IMR-90 (cell line): Measurements from ENCODE around the gene VSIG4. TPM values are rescaled to one million over a fixed set of nuclear protein-coding genes. Genes with fewer than 3 reads are reported as not detected.

Source experiments
- ATAC-seq: fragments of 200-7000 bp; cut with Tn5 transposase; 2 replicates; pipeline ENCODE4 v1.9.1; 2020; ENCODE audit warnings: low read depth, mild to moderate bottlenecking, moderate library complexity
- BruUV-seq: library from RNA; stranded (reverse); fragments of 400-500 nt; replicated peaks from 2 replicates; lab custom pipeline; 2021; lab: Mats Ljungman, UMichigan
- CTCF ChIA-PET: fragments of 300-600 bp; formaldehyde crosslinking; extraction: SDS; loops from one replicate; lab custom pipeline; 2021; ENCODE audit warnings: antibody characterized with exemption; lab: Yijun Ruan, JAX
- POLR2A ChIA-PET: fragments of 300-600 bp; sonication (Branson Sonifier 250); formaldehyde crosslinking; loops from one replicate; lab custom pipeline; 2022; ENCODE audit warnings: antibody characterized with exemption; ENCODE audit not compliant: unreplicated experiment; lab: Charles Lee
- DNase-seq: peaks from one replicate; pipeline ENCODE4 v3.0.0; 2013
- H2AFZ ChIP-seq: replicated peaks from 2 replicates; pipeline ENCODE3; 2013; ENCODE audit warnings: low read length, mild to moderate bottlenecking; ENCODE audit not compliant: poor library complexity
- H2AK5ac ChIP-seq: 2 replicates; pipeline ENCODE4 v1.6.1; 2013; ENCODE audit warnings: low read depth, low read length, inconsistent platforms
- H2AK9ac ChIP-seq: replicated peaks from 2 replicates; pipeline ENCODE3; 2013; ENCODE audit warnings: mild to moderate bottlenecking, low read depth, low read length, moderate library complexity; ENCODE audit not compliant: poor library complexity
- H2BK120ac ChIP-seq: 2 replicates; pipeline ENCODE4 v1.6.1; 2013; ENCODE audit warnings: low read depth, low read length, inconsistent platforms
- H2BK15ac ChIP-seq: 3 replicates; pipeline ENCODE4 v1.6.1; 2013; ENCODE audit warnings: low read depth, low read length, inconsistent platforms
- H2BK20ac ChIP-seq: 2 replicates; pipeline ENCODE4 v1.6.1; 2013; ENCODE audit warnings: low read depth, mild to moderate bottlenecking, inconsistent platforms, low read length, moderate library complexity
- H2BK5ac ChIP-seq: 2 replicates; pipeline ENCODE4 v1.6.1; 2013; ENCODE audit warnings: mild to moderate bottlenecking, low read depth, low read length, inconsistent platforms; ENCODE audit not compliant: poor library complexity, severe bottlenecking
- H3K14ac ChIP-seq: replicated peaks from 2 replicates; pipeline ENCODE4 v1.6.1; 2013; ENCODE audit warnings: low read depth, low read length, inconsistent platforms
- H3K18ac ChIP-seq: 2 replicates; pipeline ENCODE4 v1.6.1; 2013; ENCODE audit warnings: low read depth, low read length, control low read depth
- H3K23ac ChIP-seq: 2 replicates; pipeline ENCODE4 v1.6.1; 2013; ENCODE audit warnings: low read depth, low read length, inconsistent platforms
- H3K27ac ChIP-seq: 2 replicates; pipeline ENCODE4 v1.5.1; 2013; ENCODE audit warnings: mild to moderate bottlenecking, control low read depth, low read length; ENCODE audit not compliant: insufficient read depth
- H3K27me3 ChIP-seq: 2 replicates; pipeline ENCODE4 v1.6.1; 2013; ENCODE audit warnings: low read length; ENCODE audit not compliant: control insufficient read depth, insufficient read depth
- H3K36me3 ChIP-seq: 2 replicates; pipeline ENCODE4 v1.6.1; 2013; ENCODE audit warnings: low read length, mixed read lengths; ENCODE audit not compliant: control insufficient read depth, insufficient read depth
- H3K4ac ChIP-seq: 2 replicates; pipeline ENCODE4 v1.6.1; 2013; ENCODE audit warnings: low read depth, low read length, inconsistent platforms
- H3K4me1 ChIP-seq: 2 replicates; pipeline ENCODE4 v1.6.1; 2013; ENCODE audit warnings: low read length, mixed read lengths; ENCODE audit not compliant: control insufficient read depth, insufficient read depth
- H3K4me2 ChIP-seq: 2 replicates; pipeline ENCODE4 v1.6.1; 2013; ENCODE audit warnings: low read depth, mild to moderate bottlenecking, control low read depth, low read length, moderate library complexity
- H3K4me3 ChIP-seq: 2 replicates; pipeline ENCODE4 v1.5.1; 2013; ENCODE audit warnings: low read depth, mild to moderate bottlenecking, control low read depth, low read length, moderate library complexity; ENCODE audit not compliant: insufficient read depth
- H3K56ac ChIP-seq: 2 replicates; pipeline ENCODE4 v1.6.1; 2013; ENCODE audit warnings: low read length, inconsistent platforms; ENCODE audit not compliant: insufficient read depth; ENCODE audit errors: extremely low read depth
- H3K79me1 ChIP-seq, 2 experiments: 2 replicates each; pipeline ENCODE4 v1.6.1; 2013; ENCODE audit warnings: low read length in 2 of 2, inconsistent platforms in 1 of 2, low read depth in 1 of 2
- H3K9ac ChIP-seq: 2 replicates; pipeline ENCODE4 v1.6.1; 2013; ENCODE audit warnings: low read depth, low read length, control low read depth
- H3K9me1 ChIP-seq: 2 replicates; pipeline ENCODE4 v1.6.1; 2013; ENCODE audit warnings: low read length, inconsistent platforms; ENCODE audit not compliant: insufficient read depth
- H3K9me3 ChIP-seq: 2 replicates; pipeline ENCODE4 v1.6.1; 2013; ENCODE audit warnings: low read length; ENCODE audit not compliant: control insufficient read depth, insufficient read depth
- H4K20me1 ChIP-seq: 2 replicates; pipeline ENCODE4 v1.6.1; 2013; ENCODE audit warnings: low read length, inconsistent platforms; ENCODE audit not compliant: insufficient read depth
- H4K5ac ChIP-seq: 2 replicates; pipeline ENCODE4 v1.6.1; 2013; ENCODE audit warnings: mild to moderate bottlenecking, low read depth, low read length, control low read depth
- H4K8ac ChIP-seq, 2 experiments: 2 replicates each; pipeline ENCODE4 v1.6.1; 2013; ENCODE audit warnings: low read depth in 2 of 2, low read length in 2 of 2, control low read depth in 1 of 2, inconsistent platforms in 1 of 2
- H4K91ac ChIP-seq: 2 replicates; pipeline ENCODE4 v1.6.1; 2013; ENCODE audit warnings: low read depth, low read length, inconsistent platforms; ENCODE audit not compliant: insufficient read depth
- BHLHE40 ChIP-seq: fragments of 150-350 bp; IDR thresholded peaks from 2 replicates; pipeline ENCODE4 v1.6.1; 2016; ENCODE audit warnings: mild to moderate bottlenecking, low read depth, low read length
- CEBPB ChIP-seq: IDR thresholded peaks from 2 replicates; pipeline ENCODE4 v1.6.1; 2012; ENCODE audit warnings: low read depth, low read length, improper control_type of control experiment
- CHD1 ChIP-seq: IDR thresholded peaks from 2 replicates; pipeline ENCODE4 v1.6.1; 2012; ENCODE audit warnings: low read depth, low read length, improper control_type of control experiment
- CTCF ChIP-seq: conservative IDR thresholded peaks from 2 replicates; pipeline ENCODE4 v1.5.1; 2012; ENCODE audit warnings: mild to moderate bottlenecking, low read depth, low read length, improper control_type of control experiment
- FOS ChIP-seq: fragments of 150-350 bp; IDR thresholded peaks from 2 replicates; pipeline ENCODE4 v1.6.1; 2016; ENCODE audit warnings: low read depth, low read length
- MAFK ChIP-seq: IDR thresholded peaks from 2 replicates; pipeline ENCODE4 v1.6.1; 2012; ENCODE audit warnings: low read depth, low read length, improper control_type of control experiment
- MAZ ChIP-seq: IDR thresholded peaks from 2 replicates; pipeline ENCODE4 v1.6.1; 2012; ENCODE audit warnings: low read depth, mild to moderate bottlenecking, low read length, improper control_type of control experiment, moderate library complexity, borderline replicate concordance
- MXI1 ChIP-seq: IDR thresholded peaks from 2 replicates; pipeline ENCODE4 v1.6.1; 2012; ENCODE audit warnings: low read depth, mild to moderate bottlenecking, low read length, moderate library complexity, borderline replicate concordance
- NFE2L2 ChIP-seq: fragments of 150-350 bp; IDR thresholded peaks from 2 replicates; pipeline ENCODE4 v1.6.1; 2016; ENCODE audit warnings: low read depth, mild to moderate bottlenecking, low read length
- POLR2A ChIP-seq: IDR thresholded peaks from 2 replicates; pipeline ENCODE4 v1.6.1; 2012; ENCODE audit warnings: mild to moderate bottlenecking, low read depth, low read length
- RAD21 ChIP-seq: IDR thresholded peaks from 2 replicates; pipeline ENCODE4 v1.6.1; 2012; ENCODE audit warnings: low read length, improper control_type of control experiment
- RCOR1 ChIP-seq: IDR thresholded peaks from 2 replicates; pipeline ENCODE4 v1.6.1; 2012; ENCODE audit warnings: mild to moderate bottlenecking, low read length, improper control_type of control experiment; ENCODE audit not compliant: insufficient replicate concordance
- RFX5 ChIP-seq: IDR thresholded peaks from 2 replicates; pipeline ENCODE4 v1.8.0; 2012; ENCODE audit warnings: low read depth, mild to moderate bottlenecking, low read length, moderate library complexity
- SMC3 ChIP-seq: fragments of 150-350 bp; IDR thresholded peaks from 2 replicates; pipeline ENCODE4 v1.6.1; 2016; ENCODE audit warnings: low read depth, mild to moderate bottlenecking, antibody characterized with exemption, low read length, moderate library complexity
- USF2 ChIP-seq: fragments of 150-350 bp; IDR thresholded peaks from 2 replicates; pipeline ENCODE4 v1.6.1; 2017; ENCODE audit warnings: mild to moderate bottlenecking, antibody characterized with exemption, low read length, low read depth
- WGBS, 2 experiments: methylation state at CpG; one replicate each; pipeline versions ENCODE4 v1.1.5 to v1.1.7; 2013; ENCODE audit warnings: missing lambda C conversion rate in 2 of 2; ENCODE audit not compliant: insufficient read length in 1 of 2; ENCODE audit errors: extremely low coverage in 2 of 2; 5-methylcytosine and 5-hydroxymethylcytosine counted together
- dilution Hi-C: fragments of 300-500 bp; cut with HindIII; formaldehyde crosslinking; loops from one replicate; pipeline ENCODE4 v1.14.3; 2018; ENCODE audit warnings: low sequenced_read_pairs; ENCODE audit not compliant: unreplicated experiment
- in situ Hi-C: fragments of 300-500 bp; cut with MboI; formaldehyde crosslinking; loops from 3 replicates; pipeline ENCODE4 v1.14.3; 2019; ENCODE audit warnings: low sequenced_read_pairs, inconsistent platforms, mixed read lengths
- intact Hi-C: fragments of 100-400 bp; cut with micrococcal nuclease; formaldehyde crosslinking; loops from 2 replicates; pipeline ENCODE4 v1.10.0; 2022
- polyA plus RNA-seq, 3 experiments: library from polyadenylated mRNA; depleted of rRNA; stranded (reverse); fragments of >200 nt; gene quantifications; 2 replicates each; pipeline ENCODE4 v1.2.3, GENCODE V29; 2012; ENCODE audit warnings: low replicate concordance in 1 of 3
- total RNA-seq: library from RNA; depleted of rRNA; stranded (reverse); fragments of >200 nt; gene quantifications from 2 replicates; pipeline ENCODE4 v1.2.3, GENCODE V29; 2012
- TF ChIP-seq, protein P1 (sequence below): fragments of 150-350 bp; IDR thresholded peaks from 2 replicates; pipeline ENCODE4 v1.6.1; 2016; ENCODE audit warnings: low read depth, mild to moderate bottlenecking, low read length, moderate library complexity, borderline replicate concordance

The VSIG4 gene
- total and polyA plus RNA-seq, 2 of the 4 experiments (the other 2 are of a cell fraction) = not detected

- Histone ChIP-seq H2BK20ac (no peak overlapping the region), H4K8ac (no peak overlapping the region), H3K9me3 (no peaks in the 10 kb centered on the region), H3K4me2 (no peak overlapping the region), H3K14ac (no peak overlapping the region), H2AK9ac (no peak overlapping the region), H3K9me1 (no peaks in the 10 kb centered on the region), H3K23ac (no peak overlapping the region), H3K56ac (no peak overlapping the region), H3K18ac (no peak overlapping the region), H4K5ac (no peak overlapping the region), H4K20me1 (no peaks in the 10 kb centered on the region), H2BK5ac (no peak overlapping the region), H3K36me3 (no peaks in the 10 kb centered on the region), H2AFZ (no peak overlapping the region), H2BK15ac (no peak overlapping the region), H3K27me3 (peaks cover 3% of the 10 kb centered on the region), H3K27ac (no peak overlapping the region), H3K4me3 (no peak overlapping the region), H3K4me1 (no peaks in the 10 kb centered on the region), H4K91ac (no peak overlapping the region), H3K79me1 (no peaks in the 10 kb centered on the region), H3K9ac (no peak overlapping the region), H2AK5ac (no peak overlapping the region), H3K4ac (no peak overlapping the region), H2BK120ac (no peak overlapping the region)
- no CpG with 5 or more reads among the region's 1 CpG for WGBS, 2 experiments
- CTCF ChIA-PET = no interaction called here
- POLR2A ChIA-PET = no interaction called here
- intact Hi-C loops = no loop called here
- TF ChIP-seq MAZ (no peak), USF2 (no peak), BHLHE40 (no peak), RAD21 (no peak), SMC3 (no peak), NFE2L2 (no peak), CEBPB (no peak), MAFK (no peak), RFX5 (no peak), RCOR1 (no peak), CTCF (no peak), FOS (no peak), POLR2A (no peak), MXI1 (no peak), CHD1 (no peak)
- TF ChIP-seq, protein P1, sequence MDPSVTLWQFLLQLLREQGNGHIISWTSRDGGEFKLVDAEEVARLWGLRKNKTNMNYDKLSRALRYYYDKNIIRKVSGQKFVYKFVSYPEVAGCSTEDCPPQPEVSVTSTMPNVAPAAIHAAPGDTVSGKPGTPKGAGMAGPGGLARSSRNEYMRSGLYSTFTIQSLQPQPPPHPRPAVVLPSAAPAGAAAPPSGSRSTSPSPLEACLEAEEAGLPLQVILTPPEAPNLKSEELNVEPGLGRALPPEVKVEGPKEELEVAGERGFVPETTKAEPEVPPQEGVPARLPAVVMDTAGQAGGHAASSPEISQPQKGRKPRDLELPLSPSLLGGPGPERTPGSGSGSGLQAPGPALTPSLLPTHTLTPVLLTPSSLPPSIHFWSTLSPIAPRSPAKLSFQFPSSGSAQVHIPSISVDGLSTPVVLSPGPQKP = no peak
- no peak for ATAC-seq
- dilution Hi-C loops = no loop called here
- BruUV-seq = no TSS peak
- in situ Hi-C loops = no loop called here
- no peak for DNase-seq
Measured at GRCh38 chrX:65999563-66000148, 40.2 kb downstream of the VSIG4 start.
